Panc1 (cell line): ENCODE measurements around the gene ZNF407. TPM values are rescaled to one million over a fixed set of nuclear protein-coding genes. Genes with fewer than 3 reads are reported as not detected.

Experiments used
- ATAC-seq: fragments of 200-7000 bp; cut with Tn5 transposase; 2 replicates; pipeline ENCODE4 v1.9.1; 2020; ENCODE audit warnings: mild to moderate bottlenecking, moderate library complexity
- BruUV-seq: library from RNA; stranded (reverse); fragments of 400-500 nt; replicated peaks from 2 replicates; lab custom pipeline; 2021; lab: Mats Ljungman, UMichigan
- CTCF ChIA-PET: fragments of 300-600 bp; sonication (Branson Sonifier 250); formaldehyde crosslinking; loops from one replicate; lab custom pipeline; 2022; ENCODE audit warnings: antibody characterized with exemption; lab: Charles Lee
- POLR2A ChIA-PET: fragments of 300-600 bp; sonication (Branson Sonifier 250); formaldehyde crosslinking; loops from one replicate; lab custom pipeline; 2022; ENCODE audit warnings: antibody characterized with exemption; lab: Charles Lee
- DNase-seq: peaks from one replicate; pipeline ENCODE4 v3.0.0-alpha.2; 2010; ENCODE audit warnings: low read depth, low spot score
- H3K27ac ChIP-seq: 2 replicates; pipeline ENCODE4 v1.5.1; 2011; ENCODE audit warnings: mild to moderate bottlenecking, low read length, inconsistent platforms
- H3K27me3 ChIP-seq: fragments of 200-500 bp; sonication (Bioruptor generic); 2 replicates; pipeline ENCODE4 v1.6.0; 2014; ENCODE audit warnings: low read length, inconsistent platforms; ENCODE audit not compliant: control insufficient read depth, insufficient read depth
- H3K36me3 ChIP-seq: fragments of 200-500 bp; sonication (Bioruptor generic); 2 replicates; pipeline ENCODE4 v1.5.1; 2014; ENCODE audit warnings: inconsistent platforms, mild to moderate bottlenecking, low read length, moderate library complexity; ENCODE audit not compliant: control insufficient read depth, insufficient read depth
- H3K4me1 ChIP-seq: 2 replicates; pipeline ENCODE4 v1.5.1; 2011; ENCODE audit warnings: inconsistent platforms, mild to moderate bottlenecking, low read length, moderate library complexity; ENCODE audit not compliant: control insufficient read depth, insufficient read depth
- H3K4me3 ChIP-seq, 2 experiments: 2 replicates each; pipeline ENCODE4 v1.5.1; 2011 to 2012; ENCODE audit warnings: low read depth in 2 of 2, low read length in 2 of 2, mild to moderate bottlenecking in 2 of 2, inconsistent platforms in 1 of 2, moderate library complexity in 1 of 2
- H3K9me3 ChIP-seq: fragments of 200-500 bp; sonication (Bioruptor generic); 2 replicates; pipeline ENCODE4 v1.5.1; 2014; ENCODE audit warnings: low read depth, mild to moderate bottlenecking, inconsistent platforms, low read length, moderate library complexity; ENCODE audit not compliant: control insufficient read depth, insufficient read depth
- CTCF ChIP-seq: fragments of 450-650 bp; IDR thresholded peaks from 2 replicates; pipeline ENCODE4 v1.5.1; 2017; ENCODE audit warnings: mild to moderate bottlenecking
- POLR2AphosphoS5 ChIP-seq: IDR thresholded peaks from 2 replicates; pipeline ENCODE4 v1.6.1; 2012; ENCODE audit warnings: mild to moderate bottlenecking, low read depth, low read length, moderate library complexity
- REST ChIP-seq, 2 experiments: IDR thresholded peaks; 2 replicates each; pipeline ENCODE4 v1.6.1; 2011 to 2012; ENCODE audit warnings: low read depth in 2 of 2, control low read depth in 1 of 2, low read length in 1 of 2, mild to moderate bottlenecking in 1 of 2, moderate library complexity in 1 of 2; ENCODE audit not compliant: insufficient read depth in 1 of 2
- SIN3A ChIP-seq: IDR thresholded peaks from 2 replicates; pipeline ENCODE4 v1.6.1; 2012; ENCODE audit warnings: low read depth, mild to moderate bottlenecking, low read length, moderate library complexity, borderline replicate concordance; ENCODE audit not compliant: insufficient read depth
- TCF7L2 ChIP-seq: IDR thresholded peaks from 2 replicates; pipeline ENCODE4 v1.6.1; 2011; ENCODE audit warnings: mild to moderate bottlenecking, low read depth, low read length, inconsistent platforms
- in situ Hi-C: cut with HindIII; loops from 2 replicates; pipeline ENCODE4 v1.10.0; 2016; ENCODE audit warnings: low sequenced_read_pairs, low pct_unique_long_range_greater_than_20kb
- intact Hi-C: fragments of 100-400 bp; cut with micrococcal nuclease; formaldehyde crosslinking; loops from one replicate; pipeline ENCODE4 v1.10.0; 2022; ENCODE audit not compliant: unreplicated experiment
- total RNA-seq: library from RNA; stranded (reverse); gene quantifications from one replicate; pipeline ENCODE4 v1.2.1, GENCODE V29; 2021; ENCODE audit not compliant: unreplicated experiment

Gene ZNF407
- total RNA-seq, 1 experiment from 2014 or later: 16.8 TPM

DNA sequence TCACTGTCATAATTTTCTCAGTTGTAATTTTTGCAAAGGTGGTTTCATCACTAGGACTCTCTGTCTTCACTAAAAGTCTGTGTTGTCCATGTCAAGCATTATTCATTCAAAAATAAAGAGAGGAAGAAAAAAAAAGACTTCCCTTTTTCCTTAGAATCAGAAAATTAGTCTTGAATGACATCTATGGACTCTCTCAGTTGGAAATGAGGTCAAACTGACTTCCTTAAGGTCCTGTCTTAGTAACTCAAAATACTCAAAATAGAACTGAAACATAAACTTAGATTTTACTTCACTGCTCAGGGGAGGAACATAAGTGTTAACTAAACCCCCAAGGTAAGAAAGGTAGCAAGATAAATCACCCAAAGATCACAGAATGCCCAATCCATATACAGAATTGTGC, 2.2 kb upstream of the ZNF407 start:
- DNase-seq (no peak), ATAC-seq (no peak)
- Histone ChIP-seq H3K4me1 (peaks cover 11% of the 10 kb centered on the region), H3K4me3 (no peak overlapping the region), H3K9me3 (no peaks in the 10 kb centered on the region), H3K27ac (no peak overlapping the region), H3K27me3 (peaks cover 4% of the 10 kb centered on the region; the same call in 1 of the 2 replicates), H3K36me3 (no peaks in the 10 kb centered on the region; the same call in 1 of the 2 replicates)
- intact Hi-C loops (no loop called here), in situ Hi-C loops (no loop called here)
- BruUV-seq: no TSS peak
- TF ChIP-seq POLR2AphosphoS5 (no peak), REST (IDR thresholded peaks at IDR 0.05; ENCODE audit: insufficient read depth in 1 of 2, low read depth in 2 of 2, low read length in 1 of 2) (no peak), SIN3A (no peak), CTCF (no peak), TCF7L2 (no peak)
- CTCF ChIA-PET: no interaction called here
- POLR2A ChIA-PET: no interaction called here

- TF ChIP-seq REST (IDR thresholded peaks at IDR 0.05; ENCODE audit: insufficient read depth in 1 of 2, low read depth in 2 of 2, low read length in 1 of 2): 0 out of 4 replicates have a peak, but pooled peaks of 1 of the 2 experiments have one; percentile 50
- TF ChIP-seq SIN3A: peak; percentile 31; the same call in 1 of the 2 replicates
- TF ChIP-seq POLR2AphosphoS5: peak; percentile 84; the same call in 1 of the 2 replicates
- no peak for TF ChIP-seq TCF7L2
- TF ChIP-seq CTCF: no peak
- H3K27ac ChIP-seq: peak overlapping the region; percentile 99
- H3K27me3 ChIP-seq: no peaks in the 10 kb centered on the region
- POLR2A ChIA-PET: no interaction called here
- no peak for DNase-seq
- BruUV-seq: no TSS peak
- H3K36me3 ChIP-seq: no peaks in the 10 kb centered on the region; the same call in 1 of the 2 replicates
- H3K4me1 ChIP-seq: peaks cover 11% of the 10 kb centered on the region
- CTCF ChIA-PET: no interaction called here
- peak overlapping the region; percentile 70 to 90 for H3K4me3 ChIP-seq
- peak; percentile 71 for ATAC-seq
- intact Hi-C loops: no loop called here
- H3K9me3 ChIP-seq: no peaks in the 10 kb centered on the region
- in situ Hi-C loops: no loop called here
Measured at GRCh38 chr18:74597034-74597661, 522 bp upstream of the ZNF407 start.
